HepG2 (cell line): ENCODE results near the gene VAPB. TPM values are rescaled to one million over a fixed set of nuclear protein-coding genes. Genes with fewer than 3 reads are reported as not detected.

Experiments used
- ARHGAP35 ChIP-seq: sonication (generic); formaldehyde crosslinking; IDR thresholded peaks from 2 replicates; pipeline ENCODE4 v1.9.0; 2022; ENCODE audit warnings: mild to moderate bottlenecking, inconsistent platforms, moderate library complexity, missing genetic modification reagents, borderline replicate concordance
- DDIT3 ChIP-seq: sonication (generic); formaldehyde crosslinking; IDR thresholded peaks from 2 replicates; pipeline ENCODE4 v1.4.0; 2020; ENCODE audit warnings: mild to moderate bottlenecking, missing genetic modification reagents
- DNMT1 ChIP-seq: sonication (generic); formaldehyde crosslinking; IDR thresholded peaks from 2 replicates; pipeline ENCODE4 v1.5.1; 2020; ENCODE audit warnings: mild to moderate bottlenecking, missing genetic modification reagents
- DRAP1 ChIP-seq: IDR thresholded peaks from 2 replicates; pipeline ENCODE4 v1.6.1; 2016; ENCODE audit warnings: missing genetic modification reagents, missing compliant biosample characterization
- FIP1L1 ChIP-seq: fragments of 200-400 bp; formaldehyde crosslinking; IDR thresholded peaks from 2 replicates; pipeline ENCODE4 v1.6.1; 2018; ENCODE audit warnings: low read depth, mild to moderate bottlenecking, low read length, moderate library complexity, borderline replicate concordance; ENCODE audit not compliant: insufficient read depth
- HNRNPH1 ChIP-seq: fragments of 200-400 bp; formaldehyde crosslinking; optimal IDR thresholded peaks from 2 replicates; pipeline ENCODE3; 2017; ENCODE audit warnings: mild to moderate bottlenecking, low read depth, low read length
- KDM2A ChIP-seq: sonication (generic); formaldehyde crosslinking; IDR thresholded peaks from 2 replicates; pipeline ENCODE4 v1.4.0; 2020; ENCODE audit warnings: low read depth, missing genetic modification reagents, borderline replicate concordance
- KDM5A ChIP-seq: fragments of 200-600 bp; sonication (generic); IDR thresholded peaks from 2 replicates; pipeline ENCODE4 v1.7.0; 2018; ENCODE audit warnings: antibody characterized with exemption, mild to moderate bottlenecking, low read length, borderline replicate concordance
- MAFG ChIP-seq: sonication (generic); formaldehyde crosslinking; IDR thresholded peaks from 2 replicates; pipeline ENCODE4 v1.5.1; 2020; ENCODE audit warnings: mild to moderate bottlenecking, missing genetic modification reagents
- MED1 ChIP-seq: sonication (generic); formaldehyde crosslinking; IDR thresholded peaks from 2 replicates; pipeline ENCODE4 v1.4.0; 2020; ENCODE audit warnings: missing genetic modification reagents
- NFIB ChIP-seq: sonication (generic); formaldehyde crosslinking; IDR thresholded peaks from 2 replicates; pipeline ENCODE4 v1.9.0; 2021; ENCODE audit warnings: missing genetic modification reagents, mild to moderate bottlenecking, borderline replicate concordance
- NPAS2 ChIP-seq: sonication (generic); formaldehyde crosslinking; IDR thresholded peaks from 2 replicates; pipeline ENCODE4 v1.8.0; 2022; ENCODE audit warnings: mild to moderate bottlenecking, missing genetic modification reagents, borderline replicate concordance
- NRL ChIP-seq: sonication (generic); formaldehyde crosslinking; IDR thresholded peaks from 2 replicates; pipeline ENCODE4 v1.5.0; 2020; ENCODE audit warnings: missing genetic modification reagents, mild to moderate bottlenecking, moderate library complexity, borderline replicate concordance
- PRDM15 ChIP-seq: sonication (generic); formaldehyde crosslinking; IDR thresholded peaks from 2 replicates; pipeline ENCODE4 v1.4.0; 2020; ENCODE audit warnings: missing genetic modification reagents
- SIX1 ChIP-seq: sonication (generic); formaldehyde crosslinking; IDR thresholded peaks from 2 replicates; pipeline ENCODE4 v1.4.0; 2020; ENCODE audit warnings: missing genetic modification reagents, borderline replicate concordance
- U2AF1 ChIP-seq: fragments of 200-400 bp; formaldehyde crosslinking; optimal IDR thresholded peaks from 2 replicates; pipeline ENCODE3; 2017; ENCODE audit warnings: mild to moderate bottlenecking, low read depth, low read length
- U2AF2 ChIP-seq: fragments of 200-400 bp; formaldehyde crosslinking; IDR thresholded peaks from 2 replicates; pipeline ENCODE4 v1.6.1; 2017; ENCODE audit warnings: low read depth, mild to moderate bottlenecking, low read length
- YEATS4 ChIP-seq: sonication (generic); formaldehyde crosslinking; IDR thresholded peaks from 2 replicates; pipeline ENCODE4 v1.4.0; 2020; ENCODE audit warnings: missing genetic modification reagents, borderline replicate concordance
- ZNF256 ChIP-seq: sonication (generic); formaldehyde crosslinking; conservative IDR thresholded peaks from 2 replicates; pipeline ENCODE4 v1.4.0; 2020; ENCODE audit warnings: missing genetic modification reagents
- ZNF605 ChIP-seq: sonication (generic); formaldehyde crosslinking; IDR thresholded peaks from 2 replicates; pipeline ENCODE4 v1.8.0; 2022; ENCODE audit warnings: mild to moderate bottlenecking, missing genetic modification reagents
- ZNF639 ChIP-seq: conservative IDR thresholded peaks from 2 replicates; pipeline ENCODE4 v1.6.1; 2018; ENCODE audit warnings: missing genetic modification reagents
- ZNF75D ChIP-seq: sonication (generic); formaldehyde crosslinking; IDR thresholded peaks from 2 replicates; pipeline ENCODE4 v1.8.1; 2023; ENCODE audit warnings: missing genetic modification reagents, mild to moderate bottlenecking, borderline replicate concordance
- ZNF792 ChIP-seq: IDR thresholded peaks from 2 replicates; pipeline ENCODE4 v1.6.1; 2016
- polyA plus RNA-seq, 8 experiments: library from polyadenylated mRNA; depleted of rRNA in 3 of 8; stranded (reverse) in 7 of 8; unstranded in 1 of 8; fragments of >200 nt; fragmentation: Illumina TruSeq in 4 of 8; extraction: Trizol in 4 of 8; gene quantifications; 2 replicates each; pipeline versions ENCODE4 v1.2.1 to v1.2.3, GENCODE V29; 2011 to 2016; ENCODE audit warnings: low read depth in 4 of 8, missing spikeins in 1 of 8, mixed read lengths in 1 of 8; ENCODE audit not compliant: insufficient read depth in 1 of 8
- total RNA-seq, 5 experiments: library from RNA; depleted of rRNA; stranded (reverse); fragments of >200 nt; fragmentation: Illumina TruSeq; extraction: Trizol; gene quantifications; 2 replicates each; pipeline ENCODE4 v1.2.3, GENCODE V29; 2016; ENCODE audit warnings: low read depth in 1 of 5

Gene VAPB
- total and polyA plus RNA-seq, 2 of the 13 experiments (the other 11 are each of a cell fraction or from before 2014, with no cell fraction given) = 18.6 to 48.5 TPM

- TF ChIP-seq MED1 (CRISPR knock-in tag) (0 out of 2 replicates have a peak, but pooled peaks have one; percentile 2), HNRNPH1 (no peak), ZNF639 (CRISPR knock-in tag) (no peak), DDIT3 (no peak), KDM2A (CRISPR knock-in tag) (peak; percentile 28), U2AF2 (no peak), KDM5A (peak; percentile 32; the same call in 1 of the 2 replicates), ZNF792 (CRISPR knock-in tag) (peak; percentile 15; the same call in 1 of the 2 replicates), DNMT1 (CRISPR knock-in tag) (0 out of 2 replicates have a peak, but pooled peaks have one; percentile 11), NPAS2 (no peak), YEATS4 (peak; percentile 85), NRL (CRISPR knock-in tag) (no peak), NFIB (no peak), ZNF605 (CRISPR knock-in tag) (no peak; the same call in 1 of the 2 replicates), DRAP1 (CRISPR knock-in tag) (no peak), ZNF75D (CRISPR knock-in tag) (no peak), SIX1 (CRISPR knock-in tag) (no peak), ZNF256 (CRISPR knock-in tag) (no peak), PRDM15 (CRISPR knock-in tag) (no peak), FIP1L1 (no peak; the same call in 1 of the 2 replicates), U2AF1 (no peak), ARHGAP35 (CRISPR knock-in tag) (no peak), MAFG (CRISPR knock-in tag) (no peak)
Observed at GRCh38 chr20:58389324-58389967, 417 bp downstream of the VAPB start (continued).
